HCT116 (cell line): Measurements from ENCODE around the gene TMEM247.

Experiments used
- EZH2 ChIP-seq: fragments of 200-600 bp; sonication (generic); IDR thresholded peaks from 2 replicates; pipeline ENCODE4 v1.6.1; 2017; ENCODE audit warnings: antibody characterized with exemption, mixed run types
- EZH2phosphoT487 ChIP-seq: fragments of 200-600 bp; IDR thresholded peaks from 2 replicates; pipeline ENCODE4 v1.6.1; 2018; ENCODE audit warnings: antibody characterized with exemption, borderline replicate concordance
- FOSL1 ChIP-seq: IDR thresholded peaks from 2 replicates; pipeline ENCODE4 v1.6.1; 2012; ENCODE audit warnings: low read depth
- POLR2A ChIP-seq: IDR thresholded peaks from 2 replicates; pipeline ENCODE4 v1.7.0; 2011; ENCODE audit warnings: borderline replicate concordance; ENCODE audit not compliant: insufficient read depth, insufficient read length; ENCODE audit errors: extremely low read depth
- POLR2AphosphoS5 ChIP-seq: IDR thresholded peaks from 2 replicates; pipeline ENCODE4 v1.6.1; 2011; ENCODE audit warnings: mild to moderate bottlenecking, low read depth, low read length, moderate library complexity
- SP1 ChIP-seq: IDR thresholded peaks from 2 replicates; pipeline ENCODE4 v1.6.1; 2012; ENCODE audit warnings: low read depth
- TCF7L2 ChIP-seq: IDR thresholded peaks from 2 replicates; pipeline ENCODE4 v1.7.0; 2011; ENCODE audit warnings: borderline replicate concordance, inconsistent platforms; ENCODE audit not compliant: insufficient read depth, insufficient read length; ENCODE audit errors: extremely low read depth
- YY1 ChIP-seq: IDR thresholded peaks from 2 replicates; pipeline ENCODE4 v1.6.1; 2011; ENCODE audit warnings: low read length, low read depth, moderate library complexity, mild to moderate bottlenecking; ENCODE audit not compliant: insufficient replicate concordance; ENCODE audit errors: extremely low read depth
- ZFX ChIP-seq: fragments of 450-650 bp; IDR thresholded peaks from 2 replicates; pipeline ENCODE4 v1.6.1; 2017
- ZNF274 ChIP-seq: fragments of 200-500 bp; sonication (Bioruptor generic); IDR thresholded peaks from 2 replicates; pipeline ENCODE4 v1.6.1; 2014; ENCODE audit warnings: mild to moderate bottlenecking, low read depth, low read length, inconsistent platforms
- TF ChIP-seq, protein P1 (sequence below): IDR thresholded peaks from 2 replicates; pipeline ENCODE4 v1.6.1; 2012; ENCODE audit warnings: low read depth
- TF ChIP-seq, protein P2 (sequence below), 3 experiments: fragments of 200-600 bp in 1 of 3; sonication (generic) in 1 of 3; IDR thresholded peaks in 2 of 3; conservative IDR thresholded peaks in 1 of 3; 2 replicates each; pipeline ENCODE4 v1.5.1; 2012 to 2017; ENCODE audit warnings: low read depth in 2 of 3, low read length in 2 of 3, antibody characterized with exemption in 1 of 3, borderline replicate concordance in 1 of 3, control low read depth in 1 of 3, mild to moderate bottlenecking in 1 of 3, mixed read lengths in 1 of 3, mixed run types in 1 of 3, moderate library complexity in 1 of 3; ENCODE audit not compliant: insufficient read depth in 1 of 3
- TF ChIP-seq, protein P3 (sequence below): IDR thresholded peaks from 2 replicates; pipeline ENCODE4 v1.6.1; 2012
- TF ChIP-seq, protein P4 (sequence below): IDR thresholded peaks from 2 replicates; pipeline ENCODE4 v1.6.1; 2011; ENCODE audit warnings: mild to moderate bottlenecking, low read length, moderate library complexity; ENCODE audit not compliant: insufficient replicate concordance; ENCODE audit errors: extremely low read depth

DNA sequence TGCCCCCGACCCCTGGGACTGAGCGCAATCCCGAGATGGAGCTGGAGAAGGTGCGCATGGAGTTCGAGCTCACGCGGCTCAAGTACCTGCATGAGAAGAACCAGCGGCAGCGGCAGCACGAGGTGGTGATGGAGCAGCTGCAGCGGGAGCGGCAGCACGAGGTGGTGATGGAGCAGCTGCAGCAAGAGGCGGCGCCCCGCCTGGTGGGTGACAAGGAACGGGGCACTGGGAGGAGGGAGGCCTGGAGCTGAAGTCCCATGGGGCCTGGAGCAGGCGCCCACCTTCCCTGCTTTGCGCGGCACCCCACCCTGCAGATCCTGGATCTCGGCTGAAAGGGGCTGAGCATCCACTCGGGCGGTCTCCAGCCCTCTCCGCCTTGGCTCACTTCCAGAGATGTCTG, 1.2 kb downstream of the TMEM247 start:
- TF ChIP-seq POLR2AphosphoS5 (no peak), SP1 (no peak), ZFX (no peak), EZH2phosphoT487 (no peak), ZNF274 (no peak), FOSL1 (no peak), TCF7L2 (no peak), POLR2A (no peak), EZH2 (no peak), YY1 (no peak)
- TF ChIP-seq, protein P1, sequence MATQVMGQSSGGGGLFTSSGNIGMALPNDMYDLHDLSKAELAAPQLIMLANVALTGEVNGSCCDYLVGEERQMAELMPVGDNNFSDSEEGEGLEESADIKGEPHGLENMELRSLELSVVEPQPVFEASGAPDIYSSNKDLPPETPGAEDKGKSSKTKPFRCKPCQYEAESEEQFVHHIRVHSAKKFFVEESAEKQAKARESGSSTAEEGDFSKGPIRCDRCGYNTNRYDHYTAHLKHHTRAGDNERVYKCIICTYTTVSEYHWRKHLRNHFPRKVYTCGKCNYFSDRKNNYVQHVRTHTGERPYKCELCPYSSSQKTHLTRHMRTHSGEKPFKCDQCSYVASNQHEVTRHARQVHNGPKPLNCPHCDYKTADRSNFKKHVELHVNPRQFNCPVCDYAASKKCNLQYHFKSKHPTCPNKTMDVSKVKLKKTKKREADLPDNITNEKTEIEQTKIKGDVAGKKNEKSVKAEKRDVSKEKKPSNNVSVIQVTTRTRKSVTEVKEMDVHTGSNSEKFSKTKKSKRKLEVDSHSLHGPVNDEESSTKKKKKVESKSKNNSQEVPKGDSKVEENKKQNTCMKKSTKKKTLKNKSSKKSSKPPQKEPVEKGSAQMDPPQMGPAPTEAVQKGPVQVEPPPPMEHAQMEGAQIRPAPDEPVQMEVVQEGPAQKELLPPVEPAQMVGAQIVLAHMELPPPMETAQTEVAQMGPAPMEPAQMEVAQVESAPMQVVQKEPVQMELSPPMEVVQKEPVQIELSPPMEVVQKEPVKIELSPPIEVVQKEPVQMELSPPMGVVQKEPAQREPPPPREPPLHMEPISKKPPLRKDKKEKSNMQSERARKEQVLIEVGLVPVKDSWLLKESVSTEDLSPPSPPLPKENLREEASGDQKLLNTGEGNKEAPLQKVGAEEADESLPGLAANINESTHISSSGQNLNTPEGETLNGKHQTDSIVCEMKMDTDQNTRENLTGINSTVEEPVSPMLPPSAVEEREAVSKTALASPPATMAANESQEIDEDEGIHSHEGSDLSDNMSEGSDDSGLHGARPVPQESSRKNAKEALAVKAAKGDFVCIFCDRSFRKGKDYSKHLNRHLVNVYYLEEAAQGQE: no peak
- TF ChIP-seq, protein P2, sequence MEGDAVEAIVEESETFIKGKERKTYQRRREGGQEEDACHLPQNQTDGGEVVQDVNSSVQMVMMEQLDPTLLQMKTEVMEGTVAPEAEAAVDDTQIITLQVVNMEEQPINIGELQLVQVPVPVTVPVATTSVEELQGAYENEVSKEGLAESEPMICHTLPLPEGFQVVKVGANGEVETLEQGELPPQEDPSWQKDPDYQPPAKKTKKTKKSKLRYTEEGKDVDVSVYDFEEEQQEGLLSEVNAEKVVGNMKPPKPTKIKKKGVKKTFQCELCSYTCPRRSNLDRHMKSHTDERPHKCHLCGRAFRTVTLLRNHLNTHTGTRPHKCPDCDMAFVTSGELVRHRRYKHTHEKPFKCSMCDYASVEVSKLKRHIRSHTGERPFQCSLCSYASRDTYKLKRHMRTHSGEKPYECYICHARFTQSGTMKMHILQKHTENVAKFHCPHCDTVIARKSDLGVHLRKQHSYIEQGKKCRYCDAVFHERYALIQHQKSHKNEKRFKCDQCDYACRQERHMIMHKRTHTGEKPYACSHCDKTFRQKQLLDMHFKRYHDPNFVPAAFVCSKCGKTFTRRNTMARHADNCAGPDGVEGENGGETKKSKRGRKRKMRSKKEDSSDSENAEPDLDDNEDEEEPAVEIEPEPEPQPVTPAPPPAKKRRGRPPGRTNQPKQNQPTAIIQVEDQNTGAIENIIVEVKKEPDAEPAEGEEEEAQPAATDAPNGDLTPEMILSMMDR (IDR thresholded peaks at IDR 0.05 in 2 of 3, conservative IDR thresholded peaks at IDR 0.05 in 1 of 3; ENCODE audit: borderline replicate concordance in 1 of 3, insufficient read depth in 1 of 3, low read depth in 2 of 3, low read length in 2 of 3): no peak
- TF ChIP-seq, protein P3, sequence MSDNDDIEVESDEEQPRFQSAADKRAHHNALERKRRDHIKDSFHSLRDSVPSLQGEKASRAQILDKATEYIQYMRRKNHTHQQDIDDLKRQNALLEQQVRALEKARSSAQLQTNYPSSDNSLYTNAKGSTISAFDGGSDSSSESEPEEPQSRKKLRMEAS: no peak
- TF ChIP-seq, protein P4, sequence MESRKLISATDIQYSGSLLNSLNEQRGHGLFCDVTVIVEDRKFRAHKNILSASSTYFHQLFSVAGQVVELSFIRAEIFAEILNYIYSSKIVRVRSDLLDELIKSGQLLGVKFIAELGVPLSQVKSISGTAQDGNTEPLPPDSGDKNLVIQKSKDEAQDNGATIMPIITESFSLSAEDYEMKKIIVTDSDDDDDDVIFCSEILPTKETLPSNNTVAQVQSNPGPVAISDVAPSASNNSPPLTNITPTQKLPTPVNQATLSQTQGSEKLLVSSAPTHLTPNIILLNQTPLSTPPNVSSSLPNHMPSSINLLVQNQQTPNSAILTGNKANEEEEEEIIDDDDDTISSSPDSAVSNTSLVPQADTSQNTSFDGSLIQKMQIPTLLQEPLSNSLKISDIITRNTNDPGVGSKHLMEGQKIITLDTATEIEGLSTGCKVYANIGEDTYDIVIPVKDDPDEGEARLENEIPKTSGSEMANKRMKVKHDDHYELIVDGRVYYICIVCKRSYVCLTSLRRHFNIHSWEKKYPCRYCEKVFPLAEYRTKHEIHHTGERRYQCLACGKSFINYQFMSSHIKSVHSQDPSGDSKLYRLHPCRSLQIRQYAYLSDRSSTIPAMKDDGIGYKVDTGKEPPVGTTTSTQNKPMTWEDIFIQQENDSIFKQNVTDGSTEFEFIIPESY: no peak
